H1 (cell line): ENCODE data around the gene DPEP3. TPM values are rescaled to one million over a fixed set of nuclear protein-coding genes. Genes with fewer than 3 reads are reported as not detected.

Experiments
- CREB1 ChIP-seq: IDR thresholded peaks from 2 replicates; pipeline ENCODE4 v1.6.1; 2012; ENCODE audit warnings: inconsistent platforms
- MAFK ChIP-seq: IDR thresholded peaks from 2 replicates; pipeline ENCODE4 v1.6.1; 2012; ENCODE audit warnings: low read depth, mild to moderate bottlenecking, improper control_type of control experiment, low read length
- NRF1 ChIP-seq: IDR thresholded peaks from 2 replicates; pipeline ENCODE4 v1.6.1; 2011; ENCODE audit warnings: mild to moderate bottlenecking, low read depth, low read length, improper control_type of control experiment
- RAD21 ChIP-seq, 2 experiments: IDR thresholded peaks in 1 of 2; conservative IDR thresholded peaks in 1 of 2; 2 replicates each; pipeline ENCODE4 v1.6.1; 2011; ENCODE audit warnings: low read depth in 2 of 2, low read length in 2 of 2, improper control_type of control experiment in 1 of 2, inconsistent platforms in 1 of 2, mild to moderate bottlenecking in 1 of 2, moderate library complexity in 1 of 2
- RBBP5 ChIP-seq: IDR thresholded peaks from 2 replicates; pipeline ENCODE4 v1.7.1; 2012; ENCODE audit warnings: low read depth, mild to moderate bottlenecking, inconsistent platforms, low read length, moderate library complexity, borderline replicate concordance
- RXRA ChIP-seq: IDR thresholded peaks from 2 replicates; pipeline ENCODE4 v1.6.1; 2011; ENCODE audit warnings: low read depth, mild to moderate bottlenecking, low read length, moderate library complexity; ENCODE audit not compliant: insufficient read depth
- SP4 ChIP-seq: IDR thresholded peaks from 2 replicates; pipeline ENCODE4 v1.6.1; 2012; ENCODE audit warnings: low read length, inconsistent platforms
- SUZ12 ChIP-seq: fragments of 200-600 bp; sonication (generic); IDR thresholded peaks from 2 replicates; pipeline ENCODE4 v1.6.1; 2012; ENCODE audit warnings: mild to moderate bottlenecking, inconsistent platforms, low read length, moderate library complexity, mixed read lengths
- TBP ChIP-seq: IDR thresholded peaks from 2 replicates; pipeline ENCODE4 v1.6.1; 2011; ENCODE audit warnings: low read depth, low read length, improper control_type of control experiment
- polyA plus RNA-seq, 7 experiments: library from polyadenylated mRNA; depleted of rRNA in 3 of 7; stranded (reverse) in 5 of 7; unstranded in 2 of 7; fragments of >200 nt in 5 of 7; fragments of 200-250 nt in 2 of 7; gene quantifications; 1 replicate in 5 of 7; 2 replicates in 1 of 7; 4 replicates in 1 of 7; pipeline versions ENCODE4 v1.2.1 to v1.2.3, GENCODE V29; 2011 to 2013; ENCODE audit warnings: missing spikeins in 2 of 7, mixed read lengths in 2 of 7
- total RNA-seq: library from RNA; stranded (reverse); fragmentation: NEBNext Ultra II Directional; extraction: Animal tissue kit (Norgen Biotek cat#: 25700); gene quantifications from 2 replicates; pipeline ENCODE4 v1.2.1, GENCODE V29; 2021
- TF ChIP-seq, protein P1 (sequence below): fragments of 300-600 bp; sonication (generic); IDR thresholded peaks from 2 replicates; pipeline ENCODE4 v1.7.1; 2012; ENCODE audit warnings: low read length, moderate library complexity, mild to moderate bottlenecking, inconsistent platforms; ENCODE audit not compliant: insufficient replicate concordance

DPEP3 gene
- total and polyA plus RNA-seq, 2 of the 8 experiments (the other 6 are each of a cell fraction or from before 2014, with no cell fraction given) = 6.5 to 9.9 TPM

GRCh38 chr16:67990018-67990386 lies 9.7 kb upstream of the DPEP3 start (continued):
- TF ChIP-seq, protein P1, sequence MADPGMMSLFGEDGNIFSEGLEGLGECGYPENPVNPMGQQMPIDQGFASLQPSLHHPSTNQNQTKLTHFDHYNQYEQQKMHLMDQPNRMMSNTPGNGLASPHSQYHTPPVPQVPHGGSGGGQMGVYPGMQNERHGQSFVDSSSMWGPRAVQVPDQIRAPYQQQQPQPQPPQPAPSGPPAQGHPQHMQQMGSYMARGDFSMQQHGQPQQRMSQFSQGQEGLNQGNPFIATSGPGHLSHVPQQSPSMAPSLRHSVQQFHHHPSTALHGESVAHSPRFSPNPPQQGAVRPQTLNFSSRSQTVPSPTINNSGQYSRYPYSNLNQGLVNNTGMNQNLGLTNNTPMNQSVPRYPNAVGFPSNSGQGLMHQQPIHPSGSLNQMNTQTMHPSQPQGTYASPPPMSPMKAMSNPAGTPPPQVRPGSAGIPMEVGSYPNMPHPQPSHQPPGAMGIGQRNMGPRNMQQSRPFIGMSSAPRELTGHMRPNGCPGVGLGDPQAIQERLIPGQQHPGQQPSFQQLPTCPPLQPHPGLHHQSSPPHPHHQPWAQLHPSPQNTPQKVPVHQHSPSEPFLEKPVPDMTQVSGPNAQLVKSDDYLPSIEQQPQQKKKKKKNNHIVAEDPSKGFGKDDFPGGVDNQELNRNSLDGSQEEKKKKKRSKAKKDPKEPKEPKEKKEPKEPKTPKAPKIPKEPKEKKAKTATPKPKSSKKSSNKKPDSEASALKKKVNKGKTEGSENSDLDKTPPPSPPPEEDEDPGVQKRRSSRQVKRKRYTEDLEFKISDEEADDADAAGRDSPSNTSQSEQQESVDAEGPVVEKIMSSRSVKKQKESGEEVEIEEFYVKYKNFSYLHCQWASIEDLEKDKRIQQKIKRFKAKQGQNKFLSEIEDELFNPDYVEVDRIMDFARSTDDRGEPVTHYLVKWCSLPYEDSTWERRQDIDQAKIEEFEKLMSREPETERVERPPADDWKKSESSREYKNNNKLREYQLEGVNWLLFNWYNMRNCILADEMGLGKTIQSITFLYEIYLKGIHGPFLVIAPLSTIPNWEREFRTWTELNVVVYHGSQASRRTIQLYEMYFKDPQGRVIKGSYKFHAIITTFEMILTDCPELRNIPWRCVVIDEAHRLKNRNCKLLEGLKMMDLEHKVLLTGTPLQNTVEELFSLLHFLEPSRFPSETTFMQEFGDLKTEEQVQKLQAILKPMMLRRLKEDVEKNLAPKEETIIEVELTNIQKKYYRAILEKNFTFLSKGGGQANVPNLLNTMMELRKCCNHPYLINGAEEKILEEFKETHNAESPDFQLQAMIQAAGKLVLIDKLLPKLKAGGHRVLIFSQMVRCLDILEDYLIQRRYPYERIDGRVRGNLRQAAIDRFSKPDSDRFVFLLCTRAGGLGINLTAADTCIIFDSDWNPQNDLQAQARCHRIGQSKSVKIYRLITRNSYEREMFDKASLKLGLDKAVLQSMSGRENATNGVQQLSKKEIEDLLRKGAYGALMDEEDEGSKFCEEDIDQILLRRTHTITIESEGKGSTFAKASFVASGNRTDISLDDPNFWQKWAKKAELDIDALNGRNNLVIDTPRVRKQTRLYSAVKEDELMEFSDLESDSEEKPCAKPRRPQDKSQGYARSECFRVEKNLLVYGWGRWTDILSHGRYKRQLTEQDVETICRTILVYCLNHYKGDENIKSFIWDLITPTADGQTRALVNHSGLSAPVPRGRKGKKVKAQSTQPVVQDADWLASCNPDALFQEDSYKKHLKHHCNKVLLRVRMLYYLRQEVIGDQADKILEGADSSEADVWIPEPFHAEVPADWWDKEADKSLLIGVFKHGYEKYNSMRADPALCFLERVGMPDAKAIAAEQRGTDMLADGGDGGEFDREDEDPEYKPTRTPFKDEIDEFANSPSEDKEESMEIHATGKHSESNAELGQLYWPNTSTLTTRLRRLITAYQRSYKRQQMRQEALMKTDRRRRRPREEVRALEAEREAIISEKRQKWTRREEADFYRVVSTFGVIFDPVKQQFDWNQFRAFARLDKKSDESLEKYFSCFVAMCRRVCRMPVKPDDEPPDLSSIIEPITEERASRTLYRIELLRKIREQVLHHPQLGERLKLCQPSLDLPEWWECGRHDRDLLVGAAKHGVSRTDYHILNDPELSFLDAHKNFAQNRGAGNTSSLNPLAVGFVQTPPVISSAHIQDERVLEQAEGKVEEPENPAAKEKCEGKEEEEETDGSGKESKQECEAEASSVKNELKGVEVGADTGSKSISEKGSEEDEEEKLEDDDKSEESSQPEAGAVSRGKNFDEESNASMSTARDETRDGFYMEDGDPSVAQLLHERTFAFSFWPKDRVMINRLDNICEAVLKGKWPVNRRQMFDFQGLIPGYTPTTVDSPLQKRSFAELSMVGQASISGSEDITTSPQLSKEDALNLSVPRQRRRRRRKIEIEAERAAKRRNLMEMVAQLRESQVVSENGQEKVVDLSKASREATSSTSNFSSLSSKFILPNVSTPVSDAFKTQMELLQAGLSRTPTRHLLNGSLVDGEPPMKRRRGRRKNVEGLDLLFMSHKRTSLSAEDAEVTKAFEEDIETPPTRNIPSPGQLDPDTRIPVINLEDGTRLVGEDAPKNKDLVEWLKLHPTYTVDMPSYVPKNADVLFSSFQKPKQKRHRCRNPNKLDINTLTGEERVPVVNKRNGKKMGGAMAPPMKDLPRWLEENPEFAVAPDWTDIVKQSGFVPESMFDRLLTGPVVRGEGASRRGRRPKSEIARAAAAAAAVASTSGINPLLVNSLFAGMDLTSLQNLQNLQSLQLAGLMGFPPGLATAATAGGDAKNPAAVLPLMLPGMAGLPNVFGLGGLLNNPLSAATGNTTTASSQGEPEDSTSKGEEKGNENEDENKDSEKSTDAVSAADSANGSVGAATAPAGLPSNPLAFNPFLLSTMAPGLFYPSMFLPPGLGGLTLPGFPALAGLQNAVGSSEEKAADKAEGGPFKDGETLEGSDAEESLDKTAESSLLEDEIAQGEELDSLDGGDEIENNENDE = no peak
- TF ChIP-seq SP4 (no peak), RBBP5 (no peak), CREB1 (no peak), SUZ12 (no peak), TBP (no peak), RAD21 (IDR thresholded peaks at IDR 0.05 in 1 of 2, conservative IDR thresholded peaks at IDR 0.05 in 1 of 2; ENCODE audit: low read depth in 2 of 2, low read length in 2 of 2) (no peak), RXRA (no peak), NRF1 (no peak), MAFK (no peak)
